ENCODE measurements around the gene ITGB1BP1.

The ITGB1BP1 gene

DNA sequence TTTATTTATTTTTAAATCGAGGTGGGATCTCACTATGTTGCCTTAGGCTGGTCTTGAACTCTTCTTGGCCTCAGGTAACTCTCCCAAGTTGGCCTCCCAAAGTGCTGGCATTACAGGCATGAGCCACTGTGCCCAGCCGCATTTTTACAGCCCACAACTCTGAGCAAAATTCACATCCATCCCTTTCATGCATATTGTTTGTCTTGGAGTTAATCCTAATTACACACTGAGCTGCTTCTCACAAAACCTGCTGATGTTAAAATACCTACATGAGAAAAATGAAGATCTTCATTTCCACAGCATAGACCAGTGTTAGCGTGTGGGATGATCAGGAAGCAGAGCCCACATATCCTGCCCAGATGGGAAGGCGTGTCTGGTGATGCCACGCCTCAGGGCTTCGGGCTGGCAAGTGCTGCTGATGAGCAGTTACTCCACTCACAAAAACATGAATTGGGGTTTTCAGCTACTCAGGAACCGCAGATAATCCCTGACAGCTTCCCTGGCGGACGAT lies 14.6 kb downstream of the ITGB1BP1 start:
- DNase-seq (ENCODE audit: low read depth) = no peak
- TF ChIP-seq, protein P1, sequence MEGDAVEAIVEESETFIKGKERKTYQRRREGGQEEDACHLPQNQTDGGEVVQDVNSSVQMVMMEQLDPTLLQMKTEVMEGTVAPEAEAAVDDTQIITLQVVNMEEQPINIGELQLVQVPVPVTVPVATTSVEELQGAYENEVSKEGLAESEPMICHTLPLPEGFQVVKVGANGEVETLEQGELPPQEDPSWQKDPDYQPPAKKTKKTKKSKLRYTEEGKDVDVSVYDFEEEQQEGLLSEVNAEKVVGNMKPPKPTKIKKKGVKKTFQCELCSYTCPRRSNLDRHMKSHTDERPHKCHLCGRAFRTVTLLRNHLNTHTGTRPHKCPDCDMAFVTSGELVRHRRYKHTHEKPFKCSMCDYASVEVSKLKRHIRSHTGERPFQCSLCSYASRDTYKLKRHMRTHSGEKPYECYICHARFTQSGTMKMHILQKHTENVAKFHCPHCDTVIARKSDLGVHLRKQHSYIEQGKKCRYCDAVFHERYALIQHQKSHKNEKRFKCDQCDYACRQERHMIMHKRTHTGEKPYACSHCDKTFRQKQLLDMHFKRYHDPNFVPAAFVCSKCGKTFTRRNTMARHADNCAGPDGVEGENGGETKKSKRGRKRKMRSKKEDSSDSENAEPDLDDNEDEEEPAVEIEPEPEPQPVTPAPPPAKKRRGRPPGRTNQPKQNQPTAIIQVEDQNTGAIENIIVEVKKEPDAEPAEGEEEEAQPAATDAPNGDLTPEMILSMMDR (IDR thresholded peaks at IDR 0.05; ENCODE audit: low read depth, low read length, missing control alignments) = no peak
- H3K4me3 ChIP-seq (ENCODE audit: low read depth, low read length) = no peak overlapping the region

DNA sequence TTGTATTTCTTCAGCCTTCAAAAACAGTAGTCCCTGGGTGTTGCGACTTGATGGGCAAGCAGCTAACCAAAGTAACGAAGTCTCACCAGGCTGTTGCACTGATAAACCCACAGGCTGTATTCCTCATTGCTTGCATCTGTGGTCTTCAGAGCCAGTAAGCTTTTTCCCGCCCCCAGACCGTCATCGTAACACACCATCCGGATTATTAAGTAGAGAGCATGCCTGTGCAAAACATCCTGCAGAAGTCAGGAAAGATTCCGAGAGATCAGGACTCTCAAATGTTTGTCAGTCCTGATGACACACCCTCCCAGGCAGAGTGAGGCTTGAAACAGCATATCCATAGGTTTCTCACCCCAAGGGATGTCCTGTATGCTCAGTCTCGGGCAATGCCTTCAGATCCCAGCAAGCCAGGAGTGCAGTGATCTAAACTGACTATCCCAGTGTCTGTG lies 15.9 kb downstream of the ITGB1BP1 start:
- TF ChIP-seq, protein P1 (IDR thresholded peaks at IDR 0.05; ENCODE audit: low read depth, low read length, missing control alignments) = no peak
- no peak overlapping the region for H3K4me3 ChIP-seq (ENCODE audit: low read depth, low read length)
- no peak for DNase-seq (ENCODE audit: low read depth)

DNA sequence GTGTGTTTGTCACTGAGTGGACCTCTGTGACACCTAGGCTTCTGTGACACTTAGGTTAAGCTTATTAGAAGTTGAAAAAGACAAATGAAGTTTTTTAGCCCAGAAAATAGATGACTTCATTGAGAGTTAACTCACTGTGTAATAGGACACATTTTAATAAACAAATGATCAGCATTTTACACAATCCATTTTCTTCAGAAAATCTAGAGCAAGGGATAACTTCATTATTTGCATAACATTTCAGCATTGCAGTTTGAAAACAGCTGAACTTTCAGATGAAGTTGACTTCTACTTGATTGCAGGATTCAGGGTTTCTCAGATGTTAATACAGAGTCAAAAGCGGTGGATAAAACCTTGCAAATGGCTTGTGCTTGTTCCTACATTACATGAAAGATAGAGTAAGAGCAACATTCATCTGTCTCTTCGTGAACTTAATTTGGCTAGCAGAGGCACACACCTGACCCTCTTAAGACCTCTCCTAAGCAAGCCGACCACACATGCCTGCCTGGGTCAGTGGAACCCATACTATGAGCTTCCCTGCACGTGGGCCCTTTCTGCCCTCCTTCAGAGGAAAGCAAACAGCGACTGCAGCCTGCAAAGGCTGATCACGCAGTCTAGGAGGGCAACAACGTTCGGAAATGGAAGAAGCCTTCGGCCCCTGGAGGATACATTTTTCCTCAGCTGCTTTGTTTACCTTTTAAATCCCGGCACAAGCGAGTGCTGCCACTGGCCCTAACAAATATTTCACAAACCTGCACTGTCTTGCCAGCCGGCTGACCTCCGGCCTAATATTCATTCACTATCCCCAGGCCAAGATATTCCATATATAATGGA lies 16.6 kb downstream of the ITGB1BP1 start:
- DNase-seq (ENCODE audit: low read depth) = no peak
- no peak overlapping the region for H3K4me3 ChIP-seq (ENCODE audit: low read depth, low read length)
- TF ChIP-seq, protein P1 (IDR thresholded peaks at IDR 0.05; ENCODE audit: low read depth, low read length, missing control alignments) = no peak

DNA sequence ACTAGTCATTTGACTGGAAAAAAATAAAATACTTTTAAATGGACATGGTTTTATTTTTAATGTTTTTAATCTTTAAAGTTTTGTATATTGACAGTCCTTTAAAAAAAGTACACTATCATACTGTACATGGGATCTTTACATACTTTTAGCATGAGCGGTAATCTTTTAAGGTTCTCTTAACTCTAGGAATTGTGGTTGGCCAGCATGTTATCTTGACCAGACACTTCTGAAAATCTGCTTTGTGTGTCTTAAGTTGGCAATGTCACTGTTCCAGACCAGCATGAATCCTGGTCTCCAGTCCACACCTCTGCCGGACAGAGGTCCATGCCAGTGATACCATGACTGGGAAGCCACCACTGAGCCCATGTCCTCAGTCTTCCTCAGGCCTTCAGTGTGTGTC lies 17.7 kb downstream of the ITGB1BP1 start:
- no peak overlapping the region for H3K4me3 ChIP-seq (ENCODE audit: low read depth, low read length)
- TF ChIP-seq, protein P1 (IDR thresholded peaks at IDR 0.05; ENCODE audit: low read depth, low read length, missing control alignments) = no peak
- no peak for DNase-seq (ENCODE audit: low read depth)

DNA sequence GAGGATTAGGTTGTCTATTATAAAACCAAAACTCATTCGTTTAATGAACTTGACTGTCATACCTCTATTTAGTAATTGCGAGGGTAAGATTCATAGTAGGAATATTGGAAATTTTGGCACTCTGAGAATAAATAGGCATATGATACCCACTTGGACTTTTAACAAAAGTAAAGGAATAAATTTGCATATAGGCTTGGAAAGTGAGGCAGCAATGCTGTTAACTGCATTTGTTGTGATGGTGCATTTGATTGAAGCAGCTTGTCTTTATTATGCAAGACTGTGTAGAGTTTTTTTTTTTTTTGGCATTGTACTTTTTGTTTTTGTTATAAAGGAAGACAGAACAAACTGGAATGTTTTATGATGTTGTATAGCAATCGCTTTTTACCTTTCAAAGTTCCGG lies 18.9 kb downstream of the ITGB1BP1 start:
- TF ChIP-seq, protein P1 (IDR thresholded peaks at IDR 0.05; ENCODE audit: low read depth, low read length, missing control alignments) = no peak
- DNase-seq (ENCODE audit: low read depth) = no peak
- no peak overlapping the region for H3K4me3 ChIP-seq (ENCODE audit: low read depth, low read length)

DNA sequence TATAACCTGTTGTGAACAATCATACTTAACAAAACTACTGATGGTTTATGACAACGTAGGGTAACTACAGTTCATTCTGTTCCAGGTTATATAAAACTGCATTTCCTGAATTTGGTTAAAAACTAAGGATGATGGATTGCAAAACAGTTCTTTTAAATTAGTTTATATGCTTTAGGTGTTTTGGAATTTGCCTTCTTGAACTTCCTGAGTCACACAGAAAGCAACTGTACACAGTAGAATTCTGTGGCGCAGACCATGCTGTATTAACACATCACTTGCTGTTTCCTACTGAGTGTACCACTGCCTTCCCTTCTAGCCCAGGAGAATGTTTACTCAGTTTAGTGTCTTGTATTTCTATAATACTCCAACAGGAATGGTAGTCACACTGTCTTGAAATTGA lies 19.4 kb downstream of the ITGB1BP1 start:
- TF ChIP-seq, protein P1 (IDR thresholded peaks at IDR 0.05; ENCODE audit: low read depth, low read length, missing control alignments) = no peak
- H3K4me3 ChIP-seq (ENCODE audit: low read depth, low read length) = no peak overlapping the region
- no peak for DNase-seq (ENCODE audit: low read depth)

All from GM12864 (cell line).